ENCODE results near the gene C16orf92.

- TF ChIP-seq CTCF (IDR thresholded peaks at IDR 0.05; ENCODE audit: borderline replicate concordance, extremely low read depth, low read length, poor library complexity, severe bottlenecking) (no peak), EZH2 (IDR thresholded peaks at IDR 0.05; ENCODE audit: borderline replicate concordance, low read depth, low read length, severe bottlenecking) (no peak)
Measured at GRCh38 chr16:29989111-29989858, 33.7 kb upstream of the C16orf92 start.

All from DND-41 (cell line).